GM19239 (cell line): ENCODE data around the gene CGB5.
"Not testable (repeated sequence)": the region's sequence is repeated elsewhere in the genome, so short reads cannot be mapped to it uniquely, and the experiment has no call there.

Experiments used
- DNase-seq: peaks from one replicate; pipeline ENCODE4 v3.0.0; 2011; ENCODE audit warnings: low spot score; ENCODE audit not compliant: insufficient read length
- FAIRE-seq: peaks from 2 replicates; lab custom pipeline; 2011; peaks lifted over from hg19 to GRCh38; lab: Jason Lieb, UNC

Gene CGB5

DNA sequence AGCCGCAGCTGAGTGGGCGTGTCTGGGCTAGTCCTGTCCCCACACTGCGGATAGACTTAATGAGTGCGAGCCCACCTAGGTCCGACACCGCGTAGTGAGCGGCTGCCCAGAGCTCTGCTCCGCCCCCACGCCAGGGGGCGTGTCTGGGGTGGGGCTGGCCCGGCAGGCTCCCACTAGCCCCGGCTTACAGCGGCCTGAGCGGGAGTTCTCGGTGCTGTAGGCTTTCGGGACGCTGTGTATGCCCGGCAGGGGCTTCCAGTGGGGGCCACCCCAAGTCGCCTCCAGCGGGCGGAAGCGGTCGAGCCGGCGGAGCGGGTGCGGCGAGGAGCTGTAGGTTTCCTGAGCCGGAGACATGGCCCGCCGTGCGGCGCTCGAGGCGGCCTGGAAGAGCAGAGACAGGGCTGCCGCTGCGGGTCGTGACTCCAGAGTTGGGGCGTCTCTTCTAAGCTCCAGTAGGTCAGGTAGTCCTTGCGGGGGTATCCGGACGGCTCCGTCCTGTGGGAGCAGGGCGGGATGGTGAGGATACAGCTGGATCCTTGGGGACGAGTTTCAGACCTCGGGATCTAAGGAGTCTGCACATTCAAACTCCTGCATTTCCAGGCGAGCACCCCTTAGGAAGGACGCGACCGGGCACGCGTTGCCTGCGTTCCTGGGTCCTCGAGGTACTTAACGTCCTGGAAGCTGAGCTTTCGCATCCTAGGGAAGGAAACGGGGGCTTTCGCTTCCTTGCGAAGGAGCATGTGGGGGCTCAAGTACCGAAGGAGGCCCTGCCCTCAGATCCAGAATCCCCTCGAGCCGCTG is 12.7 kb downstream of the CGB5 start:
- FAIRE-seq (no peak), DNase-seq (peak; percentile 90)

DNA sequence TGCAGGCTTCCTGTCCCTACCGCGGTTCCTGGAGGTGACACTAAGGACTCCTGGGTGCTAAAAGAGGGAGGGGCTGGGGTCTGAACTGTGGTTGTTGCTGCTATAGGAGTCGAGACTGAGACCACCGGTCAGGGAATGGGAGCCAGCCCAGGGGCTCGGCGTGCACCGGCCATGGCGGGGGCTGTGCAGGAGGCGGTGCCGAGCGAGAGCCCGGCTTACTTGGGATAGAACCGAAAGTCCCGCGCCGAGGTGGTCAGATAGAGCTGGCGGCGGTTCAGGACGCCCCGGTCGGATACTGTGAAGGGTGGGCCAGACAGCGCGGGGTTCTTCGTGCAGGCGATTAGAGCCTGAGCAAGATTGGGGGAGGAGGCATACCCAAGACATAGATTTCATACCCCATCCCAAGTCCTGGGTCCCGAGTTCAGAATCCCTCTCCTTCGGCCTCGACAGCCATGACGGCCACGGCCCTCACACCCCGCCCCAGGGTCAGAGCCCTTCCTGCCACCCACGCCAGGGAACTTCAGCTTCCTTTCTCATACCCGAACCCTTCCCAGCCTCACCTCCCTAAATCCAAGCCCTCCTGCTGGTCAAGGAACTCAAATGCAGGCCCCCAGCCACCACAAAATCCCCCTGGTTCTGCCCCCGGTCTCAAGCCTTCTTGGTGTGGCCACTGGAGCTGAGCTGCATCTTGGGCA is 13.4 kb downstream of the CGB5 start:
- DNase-seq = not testable (repeated sequence)
- peak; percentile 23 for FAIRE-seq

DNA sequence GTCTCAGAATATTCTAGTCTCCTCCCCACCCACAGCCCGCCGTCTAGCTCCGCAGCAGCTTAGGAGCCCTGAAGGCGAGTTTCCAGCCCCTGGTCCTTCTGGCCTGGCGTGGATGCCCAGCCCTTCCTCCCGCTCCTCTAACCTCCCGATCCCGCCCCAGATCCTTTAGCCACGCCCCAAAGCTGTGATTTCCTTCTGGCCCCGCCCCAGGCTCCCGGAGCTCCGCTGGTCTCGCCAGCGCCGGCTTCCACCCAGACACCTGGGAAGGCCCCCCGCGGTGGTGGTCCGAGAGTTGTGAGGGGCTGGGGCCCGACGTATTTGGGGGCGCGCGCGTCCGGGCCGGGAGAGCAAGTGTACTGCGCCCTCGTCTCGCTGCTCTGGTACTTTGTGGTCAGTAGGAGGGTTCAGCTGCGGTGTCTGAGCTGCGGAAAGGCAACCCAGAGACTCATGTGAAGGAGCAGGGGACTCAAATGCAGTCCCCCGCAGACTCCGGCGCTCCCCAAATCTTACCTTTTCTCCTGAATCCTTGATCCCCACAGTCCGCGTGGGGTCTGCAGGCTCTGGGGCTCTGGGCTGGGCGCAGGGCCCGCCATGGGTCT is 14.1 kb downstream of the CGB5 start, which contains the start of gene CGB7:
CGB7 (minus strand) TSS at position 114 of the 599 bp plus-strand sequence. CDS start 2,374 bp downstream, outside the sequence.
- FAIRE-seq (no peak), DNase-seq (no peak)

DNA sequence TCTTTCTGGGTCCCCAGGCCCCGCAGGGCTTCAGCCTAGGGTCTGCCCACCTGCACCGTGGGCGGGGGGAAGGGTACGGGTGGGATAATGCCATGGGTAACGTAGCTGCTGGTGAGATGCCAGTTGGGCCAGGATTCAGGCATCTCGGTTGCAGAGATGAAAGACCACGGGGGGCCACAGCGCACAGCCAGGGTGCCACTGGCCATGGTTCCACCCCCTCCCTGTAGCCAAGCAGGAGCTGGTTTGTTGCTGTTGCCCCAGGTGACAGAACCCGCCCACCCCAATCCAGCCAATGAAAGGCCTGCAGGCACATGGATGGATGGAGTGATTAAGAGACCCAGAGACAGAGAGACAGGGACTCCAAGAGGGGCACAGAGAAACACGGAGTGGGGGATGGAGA is 14.9 kb downstream of the CGB5 start:
- FAIRE-seq = no peak
- DNase-seq = no peak

DNA sequence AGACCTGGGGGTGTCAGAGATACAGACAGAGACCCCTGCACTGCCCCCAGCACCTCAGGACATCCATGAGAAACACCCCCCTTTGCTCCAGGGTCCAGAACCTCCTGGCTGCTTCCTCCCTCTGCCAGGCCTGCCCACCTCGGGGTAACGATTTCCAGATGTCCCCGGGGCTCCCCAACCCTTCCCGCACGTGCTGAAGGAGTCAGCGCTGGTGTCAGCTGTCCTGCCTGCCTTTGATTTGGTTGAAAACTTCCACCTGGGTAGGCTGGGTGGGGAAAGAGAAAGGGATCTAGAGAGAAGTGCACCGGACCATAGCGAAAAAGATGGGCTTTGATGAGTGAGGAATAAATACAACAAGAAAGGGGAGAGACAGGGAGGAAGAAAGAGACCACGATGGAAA is 15.4 kb downstream of the CGB5 start:
- FAIRE-seq = no peak

DNA sequence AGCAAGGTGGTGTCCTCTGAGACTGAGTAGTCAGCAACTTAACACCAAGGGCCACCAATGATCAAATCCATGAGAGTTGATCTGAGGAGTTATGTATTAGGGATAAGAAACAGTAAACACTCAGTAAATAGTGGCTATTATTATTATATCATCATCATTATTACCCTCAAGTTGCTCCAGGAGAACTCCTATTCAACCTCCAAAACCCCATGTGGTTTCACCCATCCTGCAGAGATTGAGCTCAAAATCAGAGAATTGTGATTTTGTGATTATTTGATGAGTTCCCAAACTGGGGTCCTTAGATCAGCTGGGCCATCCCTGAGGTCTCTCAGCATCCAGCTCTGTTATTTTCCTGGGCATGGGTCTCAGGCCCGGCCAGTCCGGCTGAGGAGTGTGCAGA is 17.4 kb downstream of the CGB5 start:
- FAIRE-seq = no peak
- no peak for DNase-seq

More for the DNA sequence above, 15.4 kb downstream of the CGB5 start:
- DNase-seq = no peak

DNA sequence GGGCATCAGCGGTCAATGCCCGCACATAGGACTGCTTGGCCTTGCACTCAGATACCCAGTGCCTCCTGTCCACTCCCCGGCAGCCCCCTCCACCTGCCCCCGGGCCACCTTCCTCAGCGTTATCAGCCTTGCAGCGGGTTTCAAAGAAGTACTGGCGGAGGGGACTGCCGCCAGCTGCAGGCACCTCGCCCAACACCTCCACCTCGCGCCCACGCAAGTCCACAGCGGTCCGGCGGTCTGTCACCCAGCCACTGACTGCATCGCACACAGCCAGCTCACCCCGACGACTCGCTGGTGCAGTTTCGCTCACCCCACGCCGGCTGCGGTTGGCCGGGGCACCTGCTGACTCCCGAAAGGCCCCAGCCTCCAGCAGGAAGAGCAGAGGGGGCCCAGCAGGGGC is 17.8 kb downstream of the CGB5 start:
- DNase-seq (no peak), FAIRE-seq (no peak)

DNA sequence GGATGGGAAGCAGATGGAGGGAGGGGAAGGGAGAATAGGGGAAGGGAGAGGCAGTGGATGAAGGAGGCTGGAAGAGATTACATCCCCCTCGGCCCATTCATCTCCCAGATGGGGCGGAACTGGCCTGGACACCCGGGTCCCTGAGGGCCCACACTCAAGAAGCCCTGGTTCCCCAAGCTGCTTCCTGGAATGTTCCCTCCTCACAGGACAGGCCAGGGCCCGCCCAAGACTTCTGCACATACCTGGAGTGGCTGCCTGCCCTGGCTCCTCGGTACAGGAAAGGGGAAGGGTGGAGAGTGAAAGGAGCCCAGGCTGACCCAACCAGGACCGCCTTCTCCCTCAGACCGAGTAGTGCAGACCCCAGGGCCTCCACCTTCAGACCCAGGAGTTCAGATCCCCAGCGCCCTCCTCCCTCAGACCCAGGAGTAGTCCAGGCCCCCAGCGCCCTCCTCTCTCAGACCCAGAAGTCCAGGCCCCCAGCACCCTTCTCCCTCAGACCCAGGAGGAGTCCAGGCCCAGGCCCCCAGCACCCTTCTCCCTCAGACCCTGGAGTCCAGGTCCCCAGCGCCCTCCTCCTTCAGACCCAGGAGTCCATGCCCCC is 20.5 kb downstream of the CGB5 start:
- DNase-seq = no peak
- FAIRE-seq = no peak

DNA sequence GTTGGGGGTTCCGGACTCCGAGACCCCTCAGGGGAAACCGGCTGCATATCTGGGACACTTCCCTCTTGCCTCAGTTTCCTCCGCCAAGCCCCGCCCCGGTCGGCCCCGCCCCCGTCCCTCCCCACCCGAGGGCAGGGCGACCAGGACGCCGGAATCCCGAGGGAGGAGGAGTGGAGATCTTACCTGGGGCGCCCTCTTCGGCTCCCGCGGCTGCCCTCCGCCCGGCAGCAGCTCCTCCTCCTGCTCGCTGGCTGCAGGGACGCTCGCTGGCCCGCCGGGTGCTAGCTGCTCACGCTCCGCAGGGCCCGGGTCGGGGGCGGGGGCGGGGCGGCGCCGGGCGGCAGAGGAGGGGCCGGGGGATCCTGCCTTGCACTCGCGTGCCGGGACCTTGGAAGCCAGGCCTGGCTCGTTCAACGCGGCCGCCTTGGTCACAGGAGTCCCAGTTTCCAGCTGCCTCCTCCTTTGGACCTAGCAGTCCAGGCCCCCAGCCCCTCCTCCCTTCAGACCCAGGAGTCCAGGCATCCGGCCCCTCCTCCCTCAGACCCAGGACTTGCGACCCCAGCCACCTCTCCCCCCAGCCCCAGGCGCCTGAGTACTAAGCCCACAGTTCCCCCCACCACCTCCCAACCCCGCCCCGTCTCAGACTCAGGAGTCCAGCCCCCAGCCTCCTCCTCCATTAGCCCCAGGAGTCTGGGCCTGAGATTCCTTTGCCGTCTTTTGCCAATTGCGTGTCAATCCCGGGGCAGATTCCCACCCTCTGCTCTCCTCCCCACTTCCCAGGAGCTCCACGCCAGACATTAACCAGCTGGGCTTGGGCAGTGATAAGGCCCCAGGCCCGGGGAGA is 21.3 kb downstream of the CGB5 start, which contains the start of gene NTF4:
NTF4 (minus strand) TSS at position 51 of the 844 bp plus-strand sequence. CDS start 2,821 bp downstream, outside the sequence.
- FAIRE-seq = no peak
- DNase-seq = no peak

DNA sequence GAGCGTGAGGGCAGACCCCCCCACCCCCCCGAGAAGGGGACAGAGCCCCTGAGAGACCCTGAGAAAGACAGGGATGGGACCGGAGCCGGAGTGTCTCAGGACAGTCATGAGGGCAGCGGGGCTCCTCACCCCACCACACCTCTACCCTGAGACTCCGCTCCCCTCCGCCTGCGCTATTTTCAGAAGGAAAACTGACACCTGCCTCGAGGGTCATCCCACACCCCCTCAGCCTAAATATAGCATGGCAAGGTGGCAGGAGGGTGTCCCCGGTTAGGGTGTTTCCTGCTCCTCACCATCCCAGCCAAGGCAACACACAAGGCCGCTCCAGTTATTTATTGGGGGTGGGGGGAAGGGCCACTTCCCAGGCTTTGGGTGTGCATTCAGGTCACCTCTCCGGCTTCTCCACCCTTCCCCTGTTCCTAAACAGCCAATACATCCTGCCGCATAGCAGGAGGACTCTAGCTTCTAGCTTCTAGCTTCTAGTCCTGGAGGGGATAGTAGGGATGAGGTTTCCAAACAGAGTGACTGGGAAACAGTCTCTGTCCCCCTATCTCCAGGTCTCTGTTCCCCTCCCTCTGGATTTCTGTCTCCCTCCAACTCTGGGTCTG is 22.4 kb downstream of the CGB5 start:
- DNase-seq (no peak), FAIRE-seq (no peak)

DNA sequence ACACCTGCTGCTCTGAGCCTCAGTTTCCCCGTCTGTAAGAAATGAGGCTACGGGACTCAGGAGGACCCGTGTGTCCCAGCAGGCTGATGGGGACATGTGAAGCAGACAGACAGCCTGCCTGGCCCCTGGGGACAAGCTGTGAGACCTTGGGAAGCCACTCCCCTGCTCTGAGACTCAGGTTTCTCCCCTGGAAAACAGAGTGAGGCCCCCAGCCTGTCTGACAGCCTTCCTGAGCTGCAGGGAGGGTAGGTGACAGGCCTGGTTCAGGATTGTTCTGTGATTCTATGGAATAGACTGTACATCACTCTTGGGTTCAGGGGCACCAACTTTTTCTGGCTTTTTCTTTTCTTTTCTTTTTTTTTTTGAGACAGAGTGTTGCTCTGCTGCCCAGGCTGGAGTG is 23.9 kb downstream of the CGB5 start:
- DNase-seq (no peak), FAIRE-seq (no peak)

DNA sequence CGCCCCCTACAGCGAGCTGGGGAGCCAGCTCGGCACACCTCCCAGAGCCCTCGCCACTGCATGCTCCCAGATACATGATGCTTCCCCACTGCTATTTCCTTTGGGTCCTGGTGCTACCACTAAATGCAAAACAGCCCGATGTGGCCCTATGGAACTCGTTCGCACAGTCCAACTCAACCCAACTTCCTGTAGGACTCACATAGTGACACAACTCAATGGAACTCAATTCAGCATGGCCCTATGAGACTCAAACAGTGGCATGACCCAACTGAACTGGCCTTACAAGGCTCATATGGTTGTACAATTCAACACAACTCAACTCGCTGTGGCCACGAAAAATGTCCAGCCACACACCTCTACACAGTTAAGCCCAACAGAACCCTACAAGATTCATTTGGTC is 25.4 kb downstream of the CGB5 start:
- FAIRE-seq (no peak), DNase-seq (no peak)

DNA sequence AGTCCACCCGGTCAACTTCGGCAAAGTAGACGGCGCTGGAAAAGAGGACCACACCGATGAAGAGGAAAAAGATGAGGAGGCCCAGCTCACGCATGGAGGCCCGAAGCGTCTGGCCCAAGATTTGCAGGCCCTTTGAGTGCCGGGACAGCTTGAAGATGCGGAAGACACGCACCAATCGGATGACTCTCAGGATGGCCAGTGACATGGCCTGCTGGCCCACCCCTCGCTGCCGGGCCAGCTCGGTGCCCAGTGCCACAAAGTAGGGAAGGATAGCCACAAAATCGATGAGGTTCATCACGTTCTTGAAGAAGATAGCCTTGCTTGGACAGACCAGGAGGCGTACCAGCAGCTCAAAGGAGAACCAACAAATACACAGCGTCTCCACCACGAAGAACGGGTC is 26.8 kb downstream of the CGB5 start:
- FAIRE-seq = no peak

DNA sequence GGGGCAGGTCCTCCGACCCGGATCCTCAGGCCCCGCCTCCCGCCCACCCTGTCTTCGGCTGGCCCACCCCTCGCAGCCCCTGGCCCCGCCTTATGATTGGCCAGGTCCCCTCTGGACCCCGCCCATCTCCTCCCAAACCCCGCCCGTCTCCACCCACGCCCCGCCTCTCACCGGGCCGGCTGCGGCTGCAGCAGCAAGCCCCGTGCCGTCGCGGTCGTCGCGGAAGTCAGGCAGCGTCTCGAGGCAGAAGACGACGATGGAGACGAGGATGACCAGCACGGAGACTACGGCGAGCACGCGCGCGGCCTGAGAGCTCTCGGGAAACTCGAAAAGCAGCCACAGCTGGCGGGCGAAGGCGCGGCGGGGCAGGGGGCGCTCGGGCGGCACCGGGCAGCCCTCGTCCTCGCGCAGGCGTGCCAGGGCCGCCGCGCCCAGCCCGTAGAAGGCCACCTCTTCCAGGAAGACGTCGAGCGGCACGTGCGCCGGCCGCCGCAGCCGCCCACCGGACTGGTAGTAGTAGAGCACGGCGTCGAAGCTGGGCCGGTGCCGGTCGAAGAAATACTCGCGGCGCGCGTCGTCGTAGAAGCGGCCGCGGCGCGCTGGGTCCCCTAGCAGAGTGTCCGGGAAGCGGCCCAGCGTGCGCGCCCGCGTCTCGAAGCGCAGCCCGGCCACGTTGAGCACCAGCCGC is 28.4 kb downstream of the CGB5 start:
- DNase-seq (no peak), FAIRE-seq (no peak)

More for the DNA sequence above, 26.8 kb downstream of the CGB5 start:
- DNase-seq = no peak

DNA sequence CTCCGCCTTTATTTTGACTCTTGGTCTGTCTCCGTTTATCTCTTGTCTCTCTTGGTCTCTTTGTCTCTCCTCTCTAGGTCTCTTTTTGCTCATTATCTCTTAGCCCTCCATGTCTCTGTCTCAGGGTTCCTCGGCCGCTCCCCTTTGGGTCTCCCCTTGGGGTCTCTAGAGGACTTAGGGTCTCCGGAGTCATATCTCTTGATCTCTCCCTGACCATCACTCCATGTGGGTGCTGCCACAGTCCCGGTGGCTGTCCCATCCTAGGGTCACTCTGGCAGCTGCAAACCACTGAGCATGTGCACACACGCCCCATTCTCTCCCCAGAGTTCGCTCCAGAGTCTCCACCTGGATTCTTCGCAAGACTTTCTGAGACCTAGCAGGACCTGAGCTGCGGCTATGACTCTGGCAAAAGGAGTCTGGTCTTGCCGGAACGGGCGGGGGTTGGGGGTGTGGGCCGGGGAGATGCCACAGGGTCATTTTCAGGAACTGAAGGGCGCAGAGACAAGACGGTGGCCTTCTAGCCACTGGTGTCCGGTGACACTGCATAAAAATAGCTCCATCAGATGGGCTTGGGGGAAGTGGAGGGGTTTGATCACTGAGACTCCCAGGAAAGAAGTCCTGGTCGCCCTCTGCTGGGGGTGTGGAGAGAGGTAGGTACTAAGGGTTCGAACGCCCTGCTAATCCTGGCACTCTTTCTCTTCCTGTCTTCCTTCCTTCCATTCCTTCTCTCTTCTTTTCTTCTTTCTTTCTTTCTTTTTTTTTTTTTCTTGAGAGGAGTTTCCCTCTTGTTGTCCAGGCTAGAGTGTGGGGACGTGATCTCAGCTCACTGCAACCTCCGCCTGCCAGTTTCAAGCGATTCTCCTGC is 30.1 kb downstream of the CGB5 start:
- FAIRE-seq (no peak), DNase-seq (no peak)

DNA sequence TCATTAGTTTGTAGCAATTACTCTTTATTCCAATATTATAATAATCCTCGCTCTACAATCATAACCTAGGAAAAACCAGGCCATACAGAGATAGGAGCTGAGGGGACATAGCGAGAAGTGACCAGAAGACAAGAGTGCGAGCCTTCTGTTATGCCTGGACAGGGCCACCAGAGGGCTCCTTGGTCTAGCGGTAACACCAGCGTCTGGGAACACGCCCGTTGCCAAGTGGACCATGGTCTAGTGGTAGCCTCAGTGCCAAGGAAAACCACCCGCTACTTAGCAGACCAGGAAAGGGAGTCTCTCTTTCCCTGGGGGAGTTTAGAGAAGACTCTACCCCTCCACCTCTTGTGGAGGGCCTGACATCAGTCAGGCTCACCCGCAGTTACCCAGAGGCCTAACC is 31.2 kb downstream of the CGB5 start:
- not testable (repeated sequence) for FAIRE-seq, DNase-seq

DNA sequence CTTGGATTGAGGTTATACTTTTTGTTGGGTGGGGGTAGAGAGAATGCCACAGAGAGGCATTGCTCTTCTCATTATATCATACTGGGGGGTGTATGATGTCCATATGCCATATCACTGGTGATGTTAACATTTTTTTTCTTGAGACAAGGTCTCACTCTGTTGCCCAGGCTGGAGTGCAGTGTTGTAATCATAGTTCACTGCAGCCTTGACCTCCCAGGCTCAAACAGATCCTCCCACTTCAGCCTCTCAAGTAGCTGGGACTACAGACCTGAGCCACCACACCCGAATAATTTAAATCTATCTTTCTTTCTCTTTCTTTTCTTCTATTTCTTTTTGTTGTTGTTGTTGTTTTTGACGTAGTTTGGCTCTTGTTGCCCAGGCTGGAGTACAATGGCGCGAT is 36.7 kb downstream of the CGB5 start:
- FAIRE-seq = no peak

DNA sequence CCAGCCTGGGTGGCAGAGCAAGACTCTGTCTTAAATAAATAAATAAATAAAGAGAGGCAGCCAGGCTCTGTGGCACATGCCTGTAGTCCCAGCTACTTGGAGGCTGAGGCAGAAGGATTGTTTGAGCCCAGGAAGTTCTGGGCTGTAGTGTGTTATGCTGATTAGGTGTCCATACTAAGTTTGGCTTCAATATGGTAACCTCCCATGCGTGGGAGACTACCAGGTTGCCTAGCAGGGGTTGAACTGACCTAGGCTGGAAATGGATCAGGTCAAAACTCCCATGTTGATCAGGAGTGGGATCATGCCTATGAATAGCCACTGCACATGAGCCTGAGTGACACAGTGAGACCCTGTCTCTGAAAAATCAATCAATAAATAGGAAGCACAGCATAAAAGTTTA is 37.6 kb downstream of the CGB5 start:
- FAIRE-seq (no peak), DNase-seq (no peak)

More for the DNA sequence above, 36.7 kb downstream of the CGB5 start:
- DNase-seq = no peak
